ENCODE measurements around the gene SORCS2.

Gene SORCS2

DNA sequence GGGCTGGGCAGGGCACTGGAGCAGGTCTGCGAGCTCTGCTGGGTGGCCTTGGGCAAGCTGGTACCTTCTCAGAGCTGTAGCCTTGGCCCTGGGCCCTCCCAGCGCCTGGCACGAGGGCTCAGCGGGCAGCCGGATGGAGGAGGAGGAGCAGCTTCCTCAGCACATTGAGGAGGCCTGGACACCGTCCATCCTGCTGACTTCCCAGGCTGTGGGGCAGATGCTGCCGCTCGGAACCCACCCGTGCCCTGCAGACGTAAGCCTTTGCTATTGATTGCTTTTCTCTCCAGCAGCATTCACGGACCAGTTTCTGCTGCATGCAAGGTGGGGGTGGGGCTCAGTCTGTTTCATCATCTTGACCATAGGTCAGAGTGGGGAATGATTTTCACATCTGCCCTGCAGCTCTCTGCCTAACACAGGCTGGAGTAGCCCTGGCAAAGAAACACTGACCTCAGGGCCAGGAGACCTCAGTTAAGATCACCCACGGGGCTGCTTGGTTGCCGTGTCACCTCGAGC, 323.1 kb downstream of the SORCS2 start:
- Histone ChIP-seq H3K4me2 (ENCODE audit: low read length) (no peak overlapping the region), H4K20me1 (ENCODE audit: insufficient read depth, low read length) (no peaks in the 10 kb centered on the region), H3K9ac (ENCODE audit: low read length) (no peak overlapping the region), H3K79me2 (ENCODE audit: insufficient read depth, low read length) (no peaks in the 10 kb centered on the region), H3K4me3 (ENCODE audit: low read depth, low read length, poor library complexity, severe bottlenecking) (no peak overlapping the region), H3K36me3 (ENCODE audit: insufficient read depth, low read length) (no peaks in the 10 kb centered on the region), H2AFZ (ENCODE audit: low read length) (no peak overlapping the region), H3K9me2 (ENCODE audit: low read depth, low read length) (no peaks in the 10 kb centered on the region), H3K4me1 (ENCODE audit: insufficient read depth, low read length, severe bottlenecking) (no peaks in the 10 kb centered on the region), H3K27ac (ENCODE audit: low read depth, low read length, poor library complexity, severe bottlenecking) (no peak overlapping the region), H3K9me3 (ENCODE audit: low read length) (no peaks in the 10 kb centered on the region), H3F3A (ENCODE audit: insufficient read depth, low read length) (no peaks in the 10 kb centered on the region), H3K27me3 (ENCODE audit: insufficient read depth, low read length) (no peaks in the 10 kb centered on the region)
- TF ChIP-seq CTCF (IDR thresholded peaks at IDR 0.05; ENCODE audit: low read length) (no peak), EZH2 (IDR thresholded peaks at IDR 0.05; ENCODE audit: borderline replicate concordance, low read length) (no peak)

- Histone ChIP-seq H3K9ac (ENCODE audit: low read length) (no peak overlapping the region), H3F3A (ENCODE audit: insufficient read depth, low read length) (no peaks in the 10 kb centered on the region), H3K27ac (ENCODE audit: low read depth, low read length, poor library complexity, severe bottlenecking) (no peak overlapping the region), H3K9me2 (ENCODE audit: low read depth, low read length) (no peaks in the 10 kb centered on the region), H3K27me3 (ENCODE audit: insufficient read depth, low read length) (no peaks in the 10 kb centered on the region), H3K4me2 (ENCODE audit: low read length) (no peak overlapping the region), H4K20me1 (ENCODE audit: insufficient read depth, low read length) (no peaks in the 10 kb centered on the region), H3K4me3 (ENCODE audit: low read depth, low read length, poor library complexity, severe bottlenecking) (no peak overlapping the region), H2AFZ (ENCODE audit: low read length) (no peak overlapping the region), H3K4me1 (ENCODE audit: insufficient read depth, low read length, severe bottlenecking) (no peaks in the 10 kb centered on the region), H3K9me3 (ENCODE audit: low read length) (no peaks in the 10 kb centered on the region), H3K79me2 (ENCODE audit: insufficient read depth, low read length) (no peaks in the 10 kb centered on the region), H3K36me3 (ENCODE audit: insufficient read depth, low read length) (no peaks in the 10 kb centered on the region)
- no peak for TF ChIP-seq EZH2 (IDR thresholded peaks at IDR 0.05; ENCODE audit: borderline replicate concordance, low read length)
- TF ChIP-seq CTCF (IDR thresholded peaks at IDR 0.05; ENCODE audit: low read length), result no peak
Observed at GRCh38 chr4:7516096-7516772, 323.9 kb downstream of the SORCS2 start.

- Histone ChIP-seq H3K27ac (ENCODE audit: low read depth, low read length, poor library complexity, severe bottlenecking) (no peak overlapping the region), H3K36me3 (ENCODE audit: insufficient read depth, low read length) (no peaks in the 10 kb centered on the region), H3K27me3 (ENCODE audit: insufficient read depth, low read length) (no peaks in the 10 kb centered on the region), H3K9ac (ENCODE audit: low read length) (no peak overlapping the region), H3K4me1 (ENCODE audit: insufficient read depth, low read length, severe bottlenecking) (no peaks in the 10 kb centered on the region), H3F3A (ENCODE audit: insufficient read depth, low read length) (no peaks in the 10 kb centered on the region), H3K4me2 (ENCODE audit: low read length) (no peak overlapping the region), H3K79me2 (ENCODE audit: insufficient read depth, low read length) (no peaks in the 10 kb centered on the region), H4K20me1 (ENCODE audit: insufficient read depth, low read length) (no peaks in the 10 kb centered on the region), H3K9me2 (ENCODE audit: low read depth, low read length) (no peaks in the 10 kb centered on the region), H2AFZ (ENCODE audit: low read length) (no peak overlapping the region), H3K4me3 (ENCODE audit: low read depth, low read length, poor library complexity, severe bottlenecking) (no peak overlapping the region), H3K9me3 (ENCODE audit: low read length) (no peaks in the 10 kb centered on the region)
- no peak for TF ChIP-seq CTCF (IDR thresholded peaks at IDR 0.05; ENCODE audit: low read length)
- TF ChIP-seq EZH2 (IDR thresholded peaks at IDR 0.05; ENCODE audit: borderline replicate concordance, low read length), result no peak
Observed at GRCh38 chr4:7516773-7517144, 324.4 kb downstream of the SORCS2 start.

All from OCI-LY1 (cell line).